Astrocyte (in vitro differentiated cells and primary cell): ENCODE measurements around the gene PRLHR. TPM values are rescaled to one million over a fixed set of nuclear protein-coding genes. Genes with fewer than 3 reads are reported as not detected.
"Not testable (repeated sequence)": the region's sequence is repeated elsewhere in the genome, so short reads cannot be mapped to it uniquely, and the experiment has no call there.

ENCODE experiments used
- DNase-seq: peaks from one replicate; pipeline ENCODE4 v3.0.0-alpha.2; 2010; ENCODE audit warnings: low read depth
- FAIRE-seq: peaks from 2 replicates; lab custom pipeline; 2011; peaks lifted over from hg19 to GRCh38; lab: Jason Lieb, UNC
- H2AFZ ChIP-seq: 2 replicates; pipeline ENCODE4 v1.6.0; 2012; ENCODE audit warnings: low read depth, low read length, inconsistent platforms
- H3K27ac ChIP-seq: 2 replicates; pipeline ENCODE4 v1.5.1; 2011; ENCODE audit warnings: low read depth, low read length, inconsistent platforms
- H3K27me3 ChIP-seq: 2 replicates; pipeline ENCODE4 v1.6.0; 2011; ENCODE audit warnings: low read length, inconsistent platforms; ENCODE audit not compliant: insufficient read depth
- H3K36me3 ChIP-seq: 2 replicates; pipeline ENCODE4 v1.5.1; 2011; ENCODE audit warnings: low read length, inconsistent platforms; ENCODE audit not compliant: insufficient read depth
- H3K4me1 ChIP-seq: 2 replicates; pipeline ENCODE4 v1.5.1; 2011; ENCODE audit warnings: low read length, inconsistent platforms; ENCODE audit not compliant: insufficient read depth
- H3K4me2 ChIP-seq: 2 replicates; pipeline ENCODE4 v1.6.0; 2012; ENCODE audit warnings: low read length, inconsistent platforms
- H3K4me3 ChIP-seq: 2 replicates; pipeline ENCODE4 v1.5.1; 2011; ENCODE audit warnings: low read depth, mild to moderate bottlenecking, low read length, inconsistent platforms; ENCODE audit not compliant: insufficient read depth
- H3K79me2 ChIP-seq: 2 replicates; pipeline ENCODE4 v1.6.0; 2012; ENCODE audit warnings: mild to moderate bottlenecking, low read length, inconsistent platforms; ENCODE audit not compliant: insufficient read depth
- H3K9ac ChIP-seq: 2 replicates; pipeline ENCODE4 v1.6.0; 2012; ENCODE audit warnings: mild to moderate bottlenecking, low read length, inconsistent platforms
- H3K9me3 ChIP-seq: 2 replicates; pipeline ENCODE4 v1.5.1; 2012; ENCODE audit warnings: low read depth, mild to moderate bottlenecking, low read length, inconsistent platforms; ENCODE audit not compliant: insufficient read depth
- H4K20me1 ChIP-seq: 2 replicates; pipeline ENCODE4 v1.6.0; 2012; ENCODE audit warnings: low read length, inconsistent platforms; ENCODE audit not compliant: insufficient read depth
- H3K27ac Mint-ChIP-seq: one replicate; pipeline ENCODE4 v1.8.0; 2021; ENCODE audit warnings: mild to moderate bottlenecking, mixed read lengths; ENCODE audit not compliant: unreplicated experiment
- H3K27me3 Mint-ChIP-seq: one replicate; pipeline ENCODE4 v1.8.0; 2021; ENCODE audit warnings: low read depth, mixed read lengths; ENCODE audit not compliant: unreplicated experiment
- H3K36me3 Mint-ChIP-seq: one replicate; pipeline ENCODE4 v1.8.0; 2021; ENCODE audit warnings: low read depth, mixed read lengths; ENCODE audit not compliant: unreplicated experiment
- H3K4me1 Mint-ChIP-seq: one replicate; pipeline ENCODE4 v1.8.0; 2021; ENCODE audit warnings: low read depth, mixed read lengths; ENCODE audit not compliant: unreplicated experiment
- H3K4me3 Mint-ChIP-seq: one replicate; pipeline ENCODE4 v1.8.0; 2021; ENCODE audit warnings: mild to moderate bottlenecking, moderate library complexity, mixed read lengths; ENCODE audit not compliant: unreplicated experiment
- H3K9me3 Mint-ChIP-seq: one replicate; pipeline ENCODE4 v1.8.0; 2021; ENCODE audit warnings: mild to moderate bottlenecking, mixed read lengths; ENCODE audit not compliant: unreplicated experiment
- EZH2 ChIP-seq: IDR thresholded peaks from 2 replicates; pipeline ENCODE4 v1.6.1; 2012; ENCODE audit warnings: mild to moderate bottlenecking, low read length, inconsistent platforms; ENCODE audit not compliant: insufficient read depth
- total RNA-seq: library from RNA; stranded (reverse); gene quantifications from 2 replicates; pipeline ENCODE4 v1.2.1, GENCODE V29; 2021
- TF ChIP-seq, protein P1 (sequence below): IDR thresholded peaks from 2 replicates; pipeline ENCODE4 v1.5.1; 2011; ENCODE audit warnings: low read depth, mild to moderate bottlenecking, inconsistent platforms, low read length, moderate library complexity; ENCODE audit not compliant: insufficient read depth

PRLHR gene
- total RNA-seq, 1 donor from 2014 or later = not detected

- FAIRE-seq = no peak
These were observed 29.3 kb upstream of the PRLHR start for GRCh38 chr10:118624747-118625146.

GRCh38 chr10:118621304-118621942 is 26.0 kb upstream of the PRLHR start:
- Histone ChIP-seq H3K36me3 (no peaks in the 10 kb centered on the region), H3K4me2 (no peak overlapping the region), H3K27ac (no peak overlapping the region), H3K4me1 (no peaks in the 10 kb centered on the region), H4K20me1 (no peaks in the 10 kb centered on the region), H3K4me3 (no peak overlapping the region), H3K27me3 (peaks cover 7% of the 10 kb centered on the region), H2AFZ (no peak overlapping the region), H3K9me3 (no peaks in the 10 kb centered on the region), H3K9ac (no peak overlapping the region), H3K79me2 (no peaks in the 10 kb centered on the region)
- H3K4me3 Mint-ChIP-seq = no peak overlapping the region
- FAIRE-seq = no peak
- H3K27ac Mint-ChIP-seq = no peak overlapping the region
- no peak for DNase-seq
- TF ChIP-seq EZH2 = no peak
- TF ChIP-seq, protein P1, sequence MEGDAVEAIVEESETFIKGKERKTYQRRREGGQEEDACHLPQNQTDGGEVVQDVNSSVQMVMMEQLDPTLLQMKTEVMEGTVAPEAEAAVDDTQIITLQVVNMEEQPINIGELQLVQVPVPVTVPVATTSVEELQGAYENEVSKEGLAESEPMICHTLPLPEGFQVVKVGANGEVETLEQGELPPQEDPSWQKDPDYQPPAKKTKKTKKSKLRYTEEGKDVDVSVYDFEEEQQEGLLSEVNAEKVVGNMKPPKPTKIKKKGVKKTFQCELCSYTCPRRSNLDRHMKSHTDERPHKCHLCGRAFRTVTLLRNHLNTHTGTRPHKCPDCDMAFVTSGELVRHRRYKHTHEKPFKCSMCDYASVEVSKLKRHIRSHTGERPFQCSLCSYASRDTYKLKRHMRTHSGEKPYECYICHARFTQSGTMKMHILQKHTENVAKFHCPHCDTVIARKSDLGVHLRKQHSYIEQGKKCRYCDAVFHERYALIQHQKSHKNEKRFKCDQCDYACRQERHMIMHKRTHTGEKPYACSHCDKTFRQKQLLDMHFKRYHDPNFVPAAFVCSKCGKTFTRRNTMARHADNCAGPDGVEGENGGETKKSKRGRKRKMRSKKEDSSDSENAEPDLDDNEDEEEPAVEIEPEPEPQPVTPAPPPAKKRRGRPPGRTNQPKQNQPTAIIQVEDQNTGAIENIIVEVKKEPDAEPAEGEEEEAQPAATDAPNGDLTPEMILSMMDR = no peak
- peaks cover 2% of the 10 kb centered on the region for H3K36me3 Mint-ChIP-seq
- H3K27me3 Mint-ChIP-seq = peaks cover 34% of the 10 kb centered on the region
- H3K9me3 Mint-ChIP-seq = peaks cover 3% of the 10 kb centered on the region
- H3K4me1 Mint-ChIP-seq = no peaks in the 10 kb centered on the region

More at GRCh38 chr10:118624747-118625146, 29.3 kb upstream of the PRLHR start:
- Histone ChIP-seq H3K79me2 (no peaks in the 10 kb centered on the region), H3K36me3 (no peaks in the 10 kb centered on the region), H3K27ac (no peak overlapping the region), H3K4me1 (no peaks in the 10 kb centered on the region), H3K9ac (no peak overlapping the region), H3K4me2 (no peak overlapping the region), H4K20me1 (no peaks in the 10 kb centered on the region), H3K27me3 (peaks cover 7% of the 10 kb centered on the region), H3K4me3 (no peak overlapping the region), H3K9me3 (no peaks in the 10 kb centered on the region), H2AFZ (no peak overlapping the region)
- Mint-ChIP-seq H3K27me3 (peaks cover 41% of the 10 kb centered on the region), H3K4me1 (no peaks in the 10 kb centered on the region), H3K36me3 (peaks cover 2% of the 10 kb centered on the region), H3K27ac (no peak overlapping the region), H3K9me3 (no peaks in the 10 kb centered on the region), H3K4me3 (no peak overlapping the region)
- TF ChIP-seq EZH2 = no peak
- TF ChIP-seq, protein P1 = no peak
- no peak for DNase-seq

DNA sequence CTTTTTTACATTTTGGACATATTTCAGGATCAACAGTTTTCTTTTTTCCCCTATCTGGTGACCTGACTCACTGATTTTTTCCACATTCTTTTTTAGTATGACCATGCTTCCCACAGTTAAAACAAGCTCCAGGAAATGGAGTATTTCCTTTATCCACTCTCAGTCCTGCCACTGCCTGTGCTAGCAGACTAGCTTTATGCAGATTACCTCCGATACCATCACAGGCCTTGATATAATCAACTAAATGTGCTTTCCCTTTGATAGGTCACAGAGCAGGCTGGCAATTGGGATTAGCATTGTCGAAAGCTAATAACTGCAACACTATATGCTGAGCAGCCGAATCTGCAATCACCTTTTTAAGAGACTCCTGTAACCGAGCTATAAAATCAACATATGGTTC is 18.4 kb upstream of the PRLHR start:
- not testable (repeated sequence) for H2AFZ ChIP-seq, DNase-seq, H4K20me1 ChIP-seq, H3K79me2 ChIP-seq, H3K36me3 ChIP-seq, H3K4me2 ChIP-seq, H3K36me3 Mint-ChIP-seq, H3K4me3 ChIP-seq, H3K27me3 ChIP-seq, H3K27ac ChIP-seq, H3K4me3 Mint-ChIP-seq, H3K27ac Mint-ChIP-seq, H3K9ac ChIP-seq, FAIRE-seq, H3K4me1 Mint-ChIP-seq, H3K9me3 Mint-ChIP-seq, H3K9me3 ChIP-seq, H3K4me1 ChIP-seq
- peaks cover 32% of the 10 kb centered on the region for H3K27me3 Mint-ChIP-seq
